ENCODE data around the gene CASP3.

DNA sequence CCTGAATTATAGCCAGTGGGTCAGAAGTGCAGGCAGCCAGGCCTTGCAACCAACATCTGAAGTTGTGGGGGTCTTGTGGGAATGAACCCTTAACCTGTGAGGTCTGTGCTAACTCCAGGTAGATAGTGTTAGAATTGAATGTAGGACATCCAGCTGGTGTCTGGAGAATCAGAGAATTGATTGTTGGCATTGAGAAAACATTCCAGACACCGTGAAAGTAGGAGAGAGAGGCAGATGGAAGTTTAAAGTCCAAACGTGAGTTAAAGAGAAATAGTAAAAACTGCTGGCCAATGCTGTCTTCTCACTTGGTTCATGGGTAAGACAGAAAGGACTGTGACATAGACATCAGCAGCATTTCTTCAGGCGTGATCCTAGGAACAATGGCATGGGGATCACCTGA lies 27.7 kb downstream of the CASP3 start:
- TF ChIP-seq, protein P1, sequence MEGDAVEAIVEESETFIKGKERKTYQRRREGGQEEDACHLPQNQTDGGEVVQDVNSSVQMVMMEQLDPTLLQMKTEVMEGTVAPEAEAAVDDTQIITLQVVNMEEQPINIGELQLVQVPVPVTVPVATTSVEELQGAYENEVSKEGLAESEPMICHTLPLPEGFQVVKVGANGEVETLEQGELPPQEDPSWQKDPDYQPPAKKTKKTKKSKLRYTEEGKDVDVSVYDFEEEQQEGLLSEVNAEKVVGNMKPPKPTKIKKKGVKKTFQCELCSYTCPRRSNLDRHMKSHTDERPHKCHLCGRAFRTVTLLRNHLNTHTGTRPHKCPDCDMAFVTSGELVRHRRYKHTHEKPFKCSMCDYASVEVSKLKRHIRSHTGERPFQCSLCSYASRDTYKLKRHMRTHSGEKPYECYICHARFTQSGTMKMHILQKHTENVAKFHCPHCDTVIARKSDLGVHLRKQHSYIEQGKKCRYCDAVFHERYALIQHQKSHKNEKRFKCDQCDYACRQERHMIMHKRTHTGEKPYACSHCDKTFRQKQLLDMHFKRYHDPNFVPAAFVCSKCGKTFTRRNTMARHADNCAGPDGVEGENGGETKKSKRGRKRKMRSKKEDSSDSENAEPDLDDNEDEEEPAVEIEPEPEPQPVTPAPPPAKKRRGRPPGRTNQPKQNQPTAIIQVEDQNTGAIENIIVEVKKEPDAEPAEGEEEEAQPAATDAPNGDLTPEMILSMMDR (IDR thresholded peaks at IDR 0.05), result no peak
- no peak for TF ChIP-seq POLR2AphosphoS5 (IDR thresholded peaks at IDR 0.05)
- no peak for TF ChIP-seq POLR2A (IDR thresholded peaks at IDR 0.05)
- TF ChIP-seq EP300 (IDR thresholded peaks at IDR 0.05; ENCODE audit: low read depth), result no peak
